Esophagus muscularis mucosa (tissue), 4 donors: ENCODE results near the gene EID3.

Source experiments
- EP300 ChIP-seq: sonication (generic); formaldehyde crosslinking; IDR thresholded peaks from one replicate; pipeline ENCODE4 v1.6.1; 2017; ENCODE audit warnings: antibody characterized with exemption
- POLR2A ChIP-seq: fragments of 450-650 bp; IDR thresholded peaks from one replicate; pipeline ENCODE4 v1.6.1; 2017; ENCODE audit warnings: antibody characterized with exemption, moderate library complexity, mild to moderate bottlenecking, low read depth
- POLR2AphosphoS5 ChIP-seq, 2 donors: sonication (generic); formaldehyde crosslinking; IDR thresholded peaks; one replicate each; pipeline ENCODE4 v1.6.1; 2017; ENCODE audit warnings: antibody characterized with exemption in 2 of 2
- TF ChIP-seq, protein P1 (sequence below), 3 experiments: fragments of 200-600 bp in 2 of 3; fragments of 450-650 bp in 1 of 3; sonication (generic) in 2 of 3; IDR thresholded peaks; one replicate each; pipeline ENCODE4 v1.5.1; 2017 to 2019; ENCODE audit warnings: antibody characterized with exemption in 3 of 3, mild to moderate bottlenecking in 2 of 3, moderate library complexity in 1 of 3

- TF ChIP-seq, protein P1, sequence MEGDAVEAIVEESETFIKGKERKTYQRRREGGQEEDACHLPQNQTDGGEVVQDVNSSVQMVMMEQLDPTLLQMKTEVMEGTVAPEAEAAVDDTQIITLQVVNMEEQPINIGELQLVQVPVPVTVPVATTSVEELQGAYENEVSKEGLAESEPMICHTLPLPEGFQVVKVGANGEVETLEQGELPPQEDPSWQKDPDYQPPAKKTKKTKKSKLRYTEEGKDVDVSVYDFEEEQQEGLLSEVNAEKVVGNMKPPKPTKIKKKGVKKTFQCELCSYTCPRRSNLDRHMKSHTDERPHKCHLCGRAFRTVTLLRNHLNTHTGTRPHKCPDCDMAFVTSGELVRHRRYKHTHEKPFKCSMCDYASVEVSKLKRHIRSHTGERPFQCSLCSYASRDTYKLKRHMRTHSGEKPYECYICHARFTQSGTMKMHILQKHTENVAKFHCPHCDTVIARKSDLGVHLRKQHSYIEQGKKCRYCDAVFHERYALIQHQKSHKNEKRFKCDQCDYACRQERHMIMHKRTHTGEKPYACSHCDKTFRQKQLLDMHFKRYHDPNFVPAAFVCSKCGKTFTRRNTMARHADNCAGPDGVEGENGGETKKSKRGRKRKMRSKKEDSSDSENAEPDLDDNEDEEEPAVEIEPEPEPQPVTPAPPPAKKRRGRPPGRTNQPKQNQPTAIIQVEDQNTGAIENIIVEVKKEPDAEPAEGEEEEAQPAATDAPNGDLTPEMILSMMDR (IDR thresholded peaks at IDR 0.05), result no peak
- TF ChIP-seq POLR2A (no peak), EP300 (no peak), POLR2AphosphoS5 (IDR thresholded peaks at IDR 0.05) (no peak)
These were observed 41.9 kb downstream of the EID3 start for GRCh38 chr12:104345234-104346066.
